ENCODE measurements around the gene WNT11.

Gene WNT11

DNA sequence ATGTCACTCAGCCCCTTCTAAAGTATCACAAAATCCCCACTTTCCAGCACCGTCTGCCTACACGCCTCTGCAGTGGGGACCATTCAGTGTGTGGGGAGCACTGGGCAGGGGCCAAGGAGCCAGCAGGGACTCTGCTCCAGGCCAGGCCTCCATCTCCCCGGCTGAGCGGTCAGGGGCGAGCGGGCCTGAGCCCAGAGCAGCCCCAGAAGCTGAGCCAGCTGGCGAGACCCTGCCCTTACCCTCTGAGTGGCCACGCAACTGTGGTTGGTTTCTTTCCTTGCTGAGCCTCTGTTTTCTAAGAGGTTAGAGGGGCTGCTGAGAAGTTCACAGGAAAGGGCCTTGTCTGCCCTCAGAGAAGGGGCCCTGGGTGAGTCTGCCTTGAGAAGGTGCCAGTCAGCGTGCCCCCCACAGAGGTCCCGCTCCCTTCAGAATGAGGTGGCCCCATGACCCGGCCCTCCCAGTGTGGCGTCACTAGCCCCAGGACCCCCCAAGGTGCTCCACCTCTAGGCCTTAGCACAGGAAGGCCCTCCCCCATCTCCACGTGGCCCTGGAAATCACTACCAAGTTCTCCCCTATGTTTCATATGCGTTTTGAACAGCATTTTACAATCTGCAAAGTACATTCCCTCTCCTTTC is 46.9 kb downstream of the WNT11 start:
- no peak overlapping the region for H3K4me3 Mint-ChIP-seq
- peaks cover 48% of the 10 kb centered on the region for H3K27me3 Mint-ChIP-seq (ENCODE audit: low read depth)
- TF ChIP-seq CTCF (IDR thresholded peaks at IDR 0.05; ENCODE audit: unreplicated experiment in 3 of 3): no peak
- H3K4me1 Mint-ChIP-seq: peaks cover 60% of the 10 kb centered on the region
- H3K27ac Mint-ChIP-seq: peak overlapping the region in 2 of 3 experiments; percentile 44 to 62
- no peaks in the 10 kb centered on the region for H3K36me3 Mint-ChIP-seq (ENCODE audit: low read depth)
- no peaks in the 10 kb centered on the region for H3K9me3 Mint-ChIP-seq

DNA sequence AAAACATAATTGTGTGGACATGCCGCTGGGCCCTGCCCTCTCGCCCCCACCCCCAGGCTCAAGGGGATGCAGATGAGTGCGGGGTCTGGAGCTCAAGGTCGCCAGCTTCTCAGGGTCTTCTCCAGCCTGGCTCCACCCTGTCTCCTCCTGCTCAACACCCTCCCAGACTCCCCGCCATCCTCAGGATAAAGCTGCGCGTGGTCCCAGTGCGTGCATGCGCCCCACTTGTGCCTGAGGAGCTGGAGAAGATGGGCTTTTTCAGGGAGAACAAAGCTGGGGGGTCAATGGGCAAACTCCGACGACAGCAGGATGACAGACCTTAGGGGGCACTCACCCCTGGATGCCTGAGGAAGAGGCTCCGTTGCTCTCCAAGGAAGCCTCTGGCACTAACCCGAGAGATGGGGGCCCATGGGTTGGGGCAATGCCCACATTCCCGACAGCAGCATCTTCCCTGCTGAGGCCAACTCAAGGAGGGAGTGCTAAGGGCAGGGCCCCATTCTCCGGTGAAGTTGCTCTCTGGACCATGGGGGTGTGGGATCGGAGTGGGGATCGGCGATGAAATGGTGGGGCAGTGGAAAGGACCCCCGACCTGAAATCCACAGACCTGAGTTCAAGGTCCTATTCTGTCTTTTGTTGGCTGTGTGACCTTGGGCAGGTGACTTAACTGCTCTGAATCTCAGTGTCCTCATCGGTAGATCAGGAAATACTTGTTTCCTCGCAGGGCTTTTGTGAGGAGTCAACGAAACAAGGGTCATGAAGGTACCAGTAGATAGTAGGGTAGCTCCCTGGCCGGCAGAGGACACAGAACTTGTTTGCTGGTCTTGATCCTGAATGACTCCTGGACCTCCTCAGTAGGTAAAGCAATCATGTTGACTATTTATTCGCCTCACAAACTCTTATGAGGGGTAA is 47.7 kb downstream of the WNT11 start:
- Mint-ChIP-seq H3K36me3 (ENCODE audit: low read depth) (no peaks in the 10 kb centered on the region), H3K4me1 (peaks cover 64% of the 10 kb centered on the region), H3K4me3 (no peak overlapping the region), H3K27ac (peak overlapping the region in 1 of 3 experiments; percentile 62), H3K27me3 (ENCODE audit: low read depth) (peaks cover 49% of the 10 kb centered on the region), H3K9me3 (no peaks in the 10 kb centered on the region)
- TF ChIP-seq CTCF (IDR thresholded peaks at IDR 0.05; ENCODE audit: unreplicated experiment in 3 of 3): no peak

- peaks cover 51% of the 10 kb centered on the region for H3K27me3 Mint-ChIP-seq (ENCODE audit: low read depth)
- no peaks in the 10 kb centered on the region for H3K9me3 Mint-ChIP-seq
- TF ChIP-seq CTCF (IDR thresholded peaks at IDR 0.05; ENCODE audit: unreplicated experiment in 3 of 3): no peak
- H3K36me3 Mint-ChIP-seq (ENCODE audit: low read depth): no peaks in the 10 kb centered on the region
- peak overlapping the region in 1 of 3 experiments; percentile 34 for H3K4me3 Mint-ChIP-seq
- peaks cover 67% of the 10 kb centered on the region for H3K4me1 Mint-ChIP-seq
- peak overlapping the region in 2 of 3 experiments; percentile 43 to 72 for H3K27ac Mint-ChIP-seq
These were observed 48.4 kb downstream of the WNT11 start for GRCh38 chr11:76157891-76158290.

DNA sequence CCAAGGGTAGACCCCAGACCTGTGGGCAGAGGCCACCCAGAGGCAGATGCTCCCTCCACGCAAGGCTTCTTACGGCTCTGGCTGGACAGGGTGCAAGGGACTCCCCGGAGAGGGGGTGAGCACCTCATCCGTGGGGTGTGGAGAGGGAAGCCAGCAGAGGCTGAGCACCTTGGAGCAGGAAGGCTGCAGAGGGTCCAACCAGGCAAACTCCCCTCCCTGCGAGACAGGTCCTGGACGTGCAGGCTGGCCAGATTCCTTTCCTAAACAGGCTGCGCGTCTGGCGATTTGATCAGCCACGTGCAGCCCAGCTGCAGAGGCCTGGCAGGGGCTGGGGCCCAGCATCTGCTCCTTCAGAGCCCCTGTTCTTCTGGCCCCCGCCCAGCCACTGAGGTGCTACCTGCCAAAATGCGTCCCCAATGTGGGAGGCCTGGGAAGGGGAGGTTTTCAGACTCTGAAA is 49.3 kb downstream of the WNT11 start:
- Mint-ChIP-seq H3K4me3 (no peak overlapping the region), H3K27me3 (ENCODE audit: low read depth) (peaks cover 59% of the 10 kb centered on the region), H3K27ac (peak overlapping the region in 2 of 3 experiments; percentile 43 to 54)

DNA sequence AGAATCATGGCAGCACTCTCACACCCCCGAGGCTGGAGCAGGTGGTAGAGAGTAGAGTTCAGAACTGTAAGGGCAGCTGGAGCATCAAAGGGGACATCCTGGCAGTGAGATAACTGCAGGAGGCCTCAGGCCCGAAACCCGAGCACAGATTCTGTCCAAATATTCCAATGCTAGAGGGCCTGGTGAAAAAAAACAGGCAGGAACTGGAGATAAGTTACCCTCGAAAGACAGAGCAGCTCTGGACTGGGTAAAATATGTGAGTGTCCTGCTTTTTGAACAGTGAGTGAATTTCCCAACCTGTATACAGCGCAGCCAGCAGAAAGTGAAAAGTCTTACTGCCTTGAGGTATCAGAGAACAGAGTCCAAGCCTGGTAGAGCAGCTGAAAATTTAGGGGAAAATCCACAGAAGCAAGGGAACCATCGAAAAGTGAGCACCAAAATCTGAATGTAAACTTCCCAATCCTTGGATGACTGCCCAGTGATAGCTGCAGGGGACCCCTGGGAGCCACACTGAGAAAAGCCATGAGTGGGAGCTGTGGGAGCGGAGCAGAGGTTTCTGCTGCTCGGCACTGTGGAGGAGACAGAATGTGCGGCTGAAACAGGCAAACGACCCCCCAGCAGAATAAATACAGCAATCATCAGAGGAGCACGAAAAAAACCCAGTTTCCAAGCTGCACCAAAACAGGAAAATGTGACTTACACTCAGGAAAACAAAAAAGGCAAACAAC is 50.6 kb downstream of the WNT11 start:
- H3K27ac Mint-ChIP-seq: peak overlapping the region; percentile 70 to 87 (median 80)
- no peak for TF ChIP-seq CTCF (IDR thresholded peaks at IDR 0.05; ENCODE audit: unreplicated experiment in 3 of 3)
- peaks cover 60% of the 10 kb centered on the region for H3K27me3 Mint-ChIP-seq (ENCODE audit: low read depth)
- peaks cover 58% of the 10 kb centered on the region for H3K4me1 Mint-ChIP-seq
- no peak overlapping the region for H3K4me3 Mint-ChIP-seq
- no peaks in the 10 kb centered on the region for H3K36me3 Mint-ChIP-seq (ENCODE audit: low read depth)
- H3K9me3 Mint-ChIP-seq: no peaks in the 10 kb centered on the region

More for the DNA sequence above, 49.3 kb downstream of the WNT11 start:
- Mint-ChIP-seq H3K4me1 (peaks cover 68% of the 10 kb centered on the region), H3K36me3 (ENCODE audit: low read depth) (no peaks in the 10 kb centered on the region), H3K9me3 (no peaks in the 10 kb centered on the region)
- no peak for TF ChIP-seq CTCF (IDR thresholded peaks at IDR 0.05; ENCODE audit: unreplicated experiment in 3 of 3)

Data from nephron (organoid).